ENCODE results near the gene RPS3A.

- TF ChIP-seq GABPA (IDR thresholded peaks at IDR 0.05 in 1 of 2, conservative IDR thresholded peaks at IDR 0.05 in 1 of 2) (no peak), CTCF (IDR thresholded peaks at IDR 0.05; ENCODE audit: low read depth, low read length, missing input control) (no peak), MAX (IDR thresholded peaks at IDR 0.05) (no peak), YY1 (IDR thresholded peaks at IDR 0.05) (no peak), REST (IDR thresholded peaks at IDR 0.05) (no peak), RXRA (IDR thresholded peaks at IDR 0.05) (no peak), RAD21 (IDR thresholded peaks at IDR 0.05) (no peak), TAF1 (conservative IDR thresholded peaks at IDR 0.05) (no peak), JUND (IDR thresholded peaks at IDR 0.05) (no peak), EGR1 (IDR thresholded peaks at IDR 0.05; ENCODE audit: low read depth in 2 of 2) (no peak), FOXA2 (IDR thresholded peaks at IDR 0.05) (no peak), ZBTB33 (IDR thresholded peaks at IDR 0.05) (no peak), FOXA1 (IDR thresholded peaks at IDR 0.05) (no peak), ATF3 (IDR thresholded peaks at IDR 0.05) (no peak)
These were observed 524 bp upstream of the RPS3A start for GRCh38 chr4:151098979-151099228.
